Activated CD4-positive, alpha-beta T cell treated with anti-CD3 and anti-CD28 coated beads for 24 hours (primary cell): ENCODE results near the gene RNASEH2B.

Source experiments
- DNase-seq, 2 donors: peaks; one replicate each; pipeline ENCODE4 v3.0.0-alpha.2; 2020; ENCODE audit warnings: low read depth in 2 of 2

The RNASEH2B gene

DNA sequence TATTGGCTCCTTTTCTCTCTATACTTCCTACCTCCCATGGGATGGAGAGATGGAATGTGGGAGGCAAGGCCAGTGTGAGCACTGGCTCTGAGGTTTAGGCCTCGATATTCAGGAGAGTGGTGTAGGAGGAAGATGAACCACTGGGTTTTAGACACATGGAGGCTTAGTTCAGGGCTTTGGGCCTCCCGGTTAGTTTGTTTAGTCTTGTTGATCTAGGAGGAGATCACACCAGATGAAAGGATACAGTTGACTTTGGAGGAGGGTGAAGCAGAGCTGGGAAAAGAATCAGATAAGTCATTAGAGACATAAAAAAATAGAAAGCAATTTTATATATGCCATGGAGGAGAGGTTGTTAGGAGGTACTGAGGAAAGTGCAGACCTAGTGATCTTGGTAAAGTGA is 30.9 kb downstream of the RNASEH2B start:
- no peak for DNase-seq

GRCh38 chr13:50941146-50941545 is 31.6 kb downstream of the RNASEH2B start:
- no peak for DNase-seq

- DNase-seq: no peak
Measured at GRCh38 chr13:50942630-50943311, 33.2 kb downstream of the RNASEH2B start.

GRCh38 chr13:50945669-50946068 is 36.1 kb downstream of the RNASEH2B start:
- DNase-seq: no peak

DNA sequence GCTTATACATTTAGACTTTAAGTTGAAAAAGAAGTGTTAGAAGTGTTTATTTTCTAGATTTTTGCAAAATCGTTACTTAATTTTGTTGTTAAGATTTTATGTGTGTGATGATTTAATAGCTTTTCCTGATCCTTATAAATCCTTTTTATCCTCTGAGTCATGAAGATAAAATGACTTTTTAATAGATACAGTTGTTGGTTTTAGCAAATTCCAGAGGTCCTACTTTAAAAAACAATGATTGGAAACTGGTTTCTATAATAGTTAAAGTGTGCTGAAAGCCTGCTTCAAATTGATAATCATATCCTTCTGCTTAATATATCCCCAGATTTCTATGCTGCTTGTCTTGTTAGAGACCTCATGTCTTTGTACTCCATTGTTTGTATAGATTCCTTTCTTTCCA is 39.0 kb downstream of the RNASEH2B start:
- DNase-seq: no peak

DNA sequence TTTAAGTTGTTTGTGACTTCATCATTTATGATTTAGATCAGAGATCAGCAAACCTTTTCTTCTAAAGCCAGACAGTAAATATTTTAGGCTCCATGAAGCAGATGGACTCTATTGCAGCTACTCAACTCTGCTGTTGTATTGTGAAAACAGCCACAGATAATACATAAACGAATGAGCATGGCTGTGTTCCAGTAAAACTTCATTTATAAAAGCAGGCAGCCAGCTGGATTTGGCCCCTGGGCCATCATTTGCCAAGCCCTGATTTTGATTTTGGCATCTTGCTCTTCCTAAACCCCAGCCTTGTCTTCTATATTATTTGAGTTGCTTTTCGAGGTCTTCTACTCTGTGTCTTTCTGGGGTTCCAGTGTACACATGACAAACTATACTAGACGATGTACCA is 41.3 kb downstream of the RNASEH2B start:
- DNase-seq: no peak

- no peak for DNase-seq
Measured at GRCh38 chr13:50951366-50951765, 41.8 kb downstream of the RNASEH2B start.

- DNase-seq: no peak
Measured at GRCh38 chr13:50955241-50955640, 45.6 kb downstream of the RNASEH2B start.

DNA sequence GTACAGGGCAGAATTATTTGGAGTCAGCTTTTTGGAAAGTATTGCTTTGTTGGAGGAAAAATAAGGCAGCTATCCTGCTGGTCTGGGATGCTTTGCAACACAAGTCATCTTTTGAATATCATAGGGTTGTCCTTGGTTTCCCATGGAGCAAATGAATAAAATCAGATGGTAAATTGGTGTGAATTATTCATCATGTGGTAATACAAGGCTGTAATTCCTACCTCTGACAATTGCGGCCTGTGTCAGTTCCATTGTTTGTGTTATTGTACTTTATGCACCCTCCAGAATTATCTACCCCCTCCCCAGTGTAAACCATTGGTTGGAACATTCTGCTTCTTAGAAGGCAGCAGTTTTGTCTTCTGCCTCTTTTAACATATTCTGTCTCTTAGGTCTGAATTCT is 46.2 kb downstream of the RNASEH2B start:
- no peak for DNase-seq

DNA sequence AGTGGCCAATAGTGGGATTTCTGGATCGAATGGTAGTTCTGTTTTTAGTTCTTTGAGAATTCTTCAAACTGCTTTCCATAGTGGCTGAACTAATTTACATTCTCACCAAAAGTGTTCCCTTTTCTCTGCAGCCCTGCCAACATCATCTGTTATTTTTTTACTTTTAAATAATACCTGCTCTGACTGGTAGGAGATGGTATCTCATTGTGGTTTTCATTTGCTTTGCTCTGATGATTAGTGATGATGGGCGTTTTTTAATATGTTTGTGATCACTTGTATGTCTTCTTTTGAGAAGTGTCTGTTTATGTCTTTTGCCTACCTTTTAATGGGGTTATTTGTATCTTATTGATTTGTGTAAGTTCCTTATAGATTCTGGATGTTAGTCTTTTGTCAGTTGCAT is 48.0 kb downstream of the RNASEH2B start:
- no peak for DNase-seq

DNA sequence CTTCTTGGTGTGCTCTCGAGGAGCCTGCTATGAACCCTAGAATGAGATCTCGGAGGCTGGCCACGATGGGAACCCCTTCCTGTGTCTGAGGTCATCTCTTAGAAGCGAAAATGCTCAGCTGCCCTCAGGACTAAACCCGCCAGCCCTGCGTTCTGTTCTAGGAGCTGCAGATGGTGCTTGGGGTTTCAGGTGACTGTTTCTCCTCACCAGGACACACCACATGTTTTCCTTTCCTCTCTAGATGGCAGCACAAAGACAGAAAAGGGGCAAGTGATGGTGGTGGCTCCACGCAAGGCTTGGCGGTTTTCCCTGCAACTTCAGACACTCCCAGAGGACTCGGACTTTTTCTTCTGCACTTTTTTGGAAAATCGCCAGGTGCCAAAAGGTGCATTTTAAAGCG is 60.1 kb downstream of the RNASEH2B start:
- no peak for DNase-seq

GRCh38 chr13:50970956-50971355 is 61.4 kb downstream of the RNASEH2B start:
- DNase-seq: no peak

- DNase-seq: no peak
Measured at GRCh38 chr13:50974268-50974667, 64.7 kb downstream of the RNASEH2B start.

DNA sequence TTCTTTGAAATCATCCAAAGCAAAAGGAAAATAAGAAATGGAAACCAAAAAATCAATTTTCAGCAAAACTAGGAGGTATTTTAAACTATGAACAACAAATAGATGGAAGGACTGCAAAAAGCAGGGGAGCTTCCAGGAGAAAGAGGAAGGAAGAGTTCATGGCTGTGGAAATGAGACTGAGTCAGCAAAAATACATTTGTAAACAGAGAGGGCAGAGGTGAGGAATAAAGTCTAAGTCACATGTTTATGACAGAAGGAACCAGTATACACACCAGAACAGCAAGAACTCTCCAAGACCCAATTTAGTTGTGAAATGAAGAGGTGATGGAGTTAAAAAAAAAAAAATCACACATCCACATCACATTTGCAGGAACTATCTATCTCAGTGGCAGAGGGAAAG is 69.6 kb downstream of the RNASEH2B start:
- no peak for DNase-seq

DNA sequence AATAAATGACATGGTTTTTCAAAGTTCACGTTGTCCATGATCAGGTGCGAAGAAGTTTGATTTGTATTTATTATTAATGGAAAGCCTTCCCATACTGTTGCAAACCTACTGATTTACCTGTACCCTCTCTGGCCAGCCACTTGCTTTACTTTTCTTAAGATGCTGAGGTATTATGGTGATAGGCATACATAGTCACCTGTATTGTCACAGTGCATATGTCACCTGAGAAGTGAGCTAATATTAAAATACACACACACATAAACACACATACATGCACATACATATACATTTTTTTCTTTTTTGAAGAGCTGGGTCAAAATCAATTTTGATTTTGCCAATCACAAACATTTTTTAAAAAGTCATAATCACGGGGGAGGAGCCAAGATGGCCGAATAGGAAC is 72.1 kb downstream of the RNASEH2B start:
- DNase-seq: no peak

DNA sequence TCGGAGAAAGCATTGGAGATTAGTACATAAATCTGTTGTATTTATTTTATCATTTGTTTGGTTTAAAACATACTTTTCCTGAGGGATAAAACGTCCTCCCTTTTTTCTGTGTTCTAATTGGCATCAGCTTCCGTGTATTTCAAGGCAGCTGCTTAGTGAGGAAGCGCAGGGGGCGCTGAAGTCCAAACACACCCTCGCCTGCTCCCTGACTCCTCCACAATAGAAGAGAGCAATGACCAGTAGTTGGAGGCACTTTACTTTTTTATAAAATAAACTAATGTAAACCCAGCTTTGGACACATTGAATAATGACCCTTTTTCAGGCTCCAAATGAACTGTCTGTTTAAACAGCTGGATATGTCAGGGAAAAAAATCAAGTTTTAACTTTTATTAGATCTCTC is 79.9 kb downstream of the RNASEH2B start:
- DNase-seq: no peak

DNA sequence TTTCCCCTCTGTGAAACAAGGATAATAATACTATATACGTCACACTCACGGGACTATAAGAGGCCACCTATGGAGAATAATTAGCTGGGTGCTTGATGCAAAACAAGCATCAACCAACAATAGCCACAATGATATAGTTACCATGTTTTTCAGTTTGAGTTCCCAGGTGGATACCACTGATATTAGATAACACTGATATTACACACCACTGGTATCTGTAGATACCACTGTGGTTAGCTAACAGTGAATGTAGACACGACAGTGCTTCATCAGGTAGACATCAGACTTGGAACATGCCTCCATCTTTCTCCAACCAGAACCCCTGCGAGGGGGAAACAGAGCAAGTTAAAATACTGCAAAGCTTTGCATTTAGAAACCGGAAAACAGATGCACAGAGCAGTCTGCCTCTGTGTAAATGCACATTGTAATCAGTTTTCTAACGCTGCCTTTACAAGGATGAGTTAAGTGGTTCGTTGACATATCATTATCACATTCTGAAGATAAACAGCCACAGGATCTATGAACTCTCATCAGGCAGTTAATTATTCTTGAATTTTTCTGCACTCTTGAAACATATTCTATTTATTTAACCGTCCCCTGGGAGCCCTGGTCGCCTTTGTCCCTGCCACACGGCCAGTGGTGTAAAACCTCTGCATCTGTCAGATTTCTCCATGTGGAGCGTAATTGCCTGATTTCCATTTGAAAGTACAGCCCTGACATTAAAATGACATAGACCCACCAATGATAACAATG is 80.7 kb downstream of the RNASEH2B start:
- DNase-seq: no peak

GRCh38 chr13:50990818-50991506 is 81.4 kb downstream of the RNASEH2B start:
- DNase-seq: no peak

- DNase-seq: no peak
Measured at GRCh38 chr13:50991579-50992521, 82.3 kb downstream of the RNASEH2B start.

DNA sequence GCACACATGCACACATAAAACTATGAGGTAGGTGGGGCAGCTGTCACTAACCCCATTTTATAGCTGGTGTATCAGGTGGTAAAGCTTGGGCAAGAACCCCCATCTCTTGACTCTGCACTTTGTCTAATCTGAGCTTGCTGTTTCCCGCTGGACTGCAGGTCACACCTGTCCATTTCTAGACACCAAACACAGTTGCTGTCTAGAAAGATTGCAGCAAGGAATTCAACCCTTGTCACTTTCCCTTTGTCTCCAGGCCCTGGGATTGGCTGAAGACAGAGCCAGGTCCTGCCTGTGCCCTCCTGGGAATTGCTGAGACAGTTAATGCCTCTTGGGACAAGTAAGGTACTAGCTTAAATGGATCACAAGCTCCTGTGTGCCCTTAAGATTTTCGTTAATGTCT is 83.8 kb downstream of the RNASEH2B start:
- no peak for DNase-seq

- no peak for DNase-seq
Measured at GRCh38 chr13:50993934-50994333, 84.3 kb downstream of the RNASEH2B start.

- DNase-seq: no peak
Measured at GRCh38 chr13:50994651-50995050, 85.1 kb downstream of the RNASEH2B start.
